ENCODE results near the gene MYO7B.

Gene MYO7B

GRCh38 chr2:127511917-127512316, 23.6 kb upstream of the MYO7B start:
- H2AFZ ChIP-seq (ENCODE audit: low read depth, low read length) = no peak overlapping the region
- H3K9ac ChIP-seq (ENCODE audit: low read depth, low read length) = no peak overlapping the region
- H3K4me3 ChIP-seq (ENCODE audit: low read depth in 1 of 2, low read length in 2 of 2) = no peak overlapping the region
- DNase-seq = no peak
- H3K27me3 ChIP-seq (ENCODE audit: insufficient read depth, low read length, poor library complexity) = no peaks in the 10 kb centered on the region
- peaks cover 85% of the 10 kb centered on the region for H4K20me1 ChIP-seq (ENCODE audit: insufficient read depth, low read length)
- TF ChIP-seq EZH2 (IDR thresholded peaks at IDR 0.05; ENCODE audit: borderline replicate concordance, low read depth, low read length, severe bottlenecking) = no peak
- no peak for TF ChIP-seq CTCF (IDR thresholded peaks at IDR 0.05; ENCODE audit: borderline replicate concordance, extremely low read depth, low read length, poor library complexity, severe bottlenecking)
- H3K27ac ChIP-seq (ENCODE audit: low read length) = no peak overlapping the region
- no peak for ATAC-seq (ENCODE audit: insufficient read depth, low read depth)
- H3K9me3 ChIP-seq (ENCODE audit: insufficient read depth, low read length, severe bottlenecking) = no peaks in the 10 kb centered on the region
- peaks cover 82% of the 10 kb centered on the region for H3K36me3 ChIP-seq (ENCODE audit: insufficient read depth, low read length)
- no peak overlapping the region for H3K4me2 ChIP-seq (ENCODE audit: insufficient read depth, low read length)
- H3K4me1 ChIP-seq (ENCODE audit: insufficient read depth, low read length) = peaks cover 10% of the 10 kb centered on the region
- H3K79me2 ChIP-seq (ENCODE audit: insufficient read depth, low read length) = peaks cover 100% of the 10 kb centered on the region

GRCh38 chr2:127512362-127512761, 23.1 kb upstream of the MYO7B start:
- Histone ChIP-seq H3K9me3 (ENCODE audit: insufficient read depth, low read length, severe bottlenecking) (no peaks in the 10 kb centered on the region), H3K9ac (ENCODE audit: low read depth, low read length) (no peak overlapping the region), H3K27ac (ENCODE audit: low read length) (no peak overlapping the region), H4K20me1 (ENCODE audit: insufficient read depth, low read length) (peaks cover 86% of the 10 kb centered on the region), H3K36me3 (ENCODE audit: insufficient read depth, low read length) (peaks cover 81% of the 10 kb centered on the region), H3K27me3 (ENCODE audit: insufficient read depth, low read length, poor library complexity) (no peaks in the 10 kb centered on the region), H2AFZ (ENCODE audit: low read depth, low read length) (no peak overlapping the region), H3K4me1 (ENCODE audit: insufficient read depth, low read length) (peaks cover 10% of the 10 kb centered on the region), H3K79me2 (ENCODE audit: insufficient read depth, low read length) (peaks cover 100% of the 10 kb centered on the region), H3K4me3 (ENCODE audit: low read depth in 1 of 2, low read length in 2 of 2) (no peak overlapping the region), H3K4me2 (ENCODE audit: insufficient read depth, low read length) (no peak overlapping the region)
- DNase-seq (no peak), ATAC-seq (ENCODE audit: insufficient read depth, low read depth) (no peak)
- TF ChIP-seq CTCF (IDR thresholded peaks at IDR 0.05; ENCODE audit: borderline replicate concordance, extremely low read depth, low read length, poor library complexity, severe bottlenecking) (no peak), EZH2 (IDR thresholded peaks at IDR 0.05; ENCODE audit: borderline replicate concordance, low read depth, low read length, severe bottlenecking) (no peak)

GRCh38 chr2:127514076-127514475, 21.4 kb upstream of the MYO7B start:
- no peaks in the 10 kb centered on the region for H3K27me3 ChIP-seq (ENCODE audit: insufficient read depth, low read length, poor library complexity)
- no peaks in the 10 kb centered on the region for H3K9me3 ChIP-seq (ENCODE audit: insufficient read depth, low read length, severe bottlenecking)
- no peak overlapping the region for H3K9ac ChIP-seq (ENCODE audit: low read depth, low read length)
- H3K36me3 ChIP-seq (ENCODE audit: insufficient read depth, low read length) = peaks cover 83% of the 10 kb centered on the region
- DNase-seq (no peak), ATAC-seq (ENCODE audit: insufficient read depth, low read depth) (no peak)
- peaks cover 100% of the 10 kb centered on the region for H3K79me2 ChIP-seq (ENCODE audit: insufficient read depth, low read length)
- no peak overlapping the region for H2AFZ ChIP-seq (ENCODE audit: low read depth, low read length)
- TF ChIP-seq EZH2 (IDR thresholded peaks at IDR 0.05; ENCODE audit: borderline replicate concordance, low read depth, low read length, severe bottlenecking) (no peak), CTCF (IDR thresholded peaks at IDR 0.05; ENCODE audit: borderline replicate concordance, extremely low read depth, low read length, poor library complexity, severe bottlenecking) (no peak)
- H4K20me1 ChIP-seq (ENCODE audit: insufficient read depth, low read length) = peaks cover 83% of the 10 kb centered on the region
- H3K4me2 ChIP-seq (ENCODE audit: insufficient read depth, low read length) = no peak overlapping the region
- H3K27ac ChIP-seq (ENCODE audit: low read length) = no peak overlapping the region
- H3K4me3 ChIP-seq (ENCODE audit: low read depth in 1 of 2, low read length in 2 of 2) = no peak overlapping the region
- H3K4me1 ChIP-seq (ENCODE audit: insufficient read depth, low read length) = peaks cover 10% of the 10 kb centered on the region

GRCh38 chr2:127514485-127514884, 21.0 kb upstream of the MYO7B start:
- Histone ChIP-seq H3K36me3 (ENCODE audit: insufficient read depth, low read length) (peaks cover 86% of the 10 kb centered on the region), H3K27me3 (ENCODE audit: insufficient read depth, low read length, poor library complexity) (no peaks in the 10 kb centered on the region)

More at GRCh38 chr2:127514485-127514884, 21.0 kb upstream of the MYO7B start:
- H3K79me2 ChIP-seq (ENCODE audit: insufficient read depth, low read length) = peaks cover 100% of the 10 kb centered on the region
- no peak overlapping the region for H3K4me2 ChIP-seq (ENCODE audit: insufficient read depth, low read length)
- H3K4me3 ChIP-seq (ENCODE audit: low read depth in 1 of 2, low read length in 2 of 2) = no peak overlapping the region
- H2AFZ ChIP-seq (ENCODE audit: low read depth, low read length) = no peak overlapping the region
- H4K20me1 ChIP-seq (ENCODE audit: insufficient read depth, low read length) = peaks cover 81% of the 10 kb centered on the region
- no peaks in the 10 kb centered on the region for H3K9me3 ChIP-seq (ENCODE audit: insufficient read depth, low read length, severe bottlenecking)
- H3K4me1 ChIP-seq (ENCODE audit: insufficient read depth, low read length) = peaks cover 10% of the 10 kb centered on the region
- DNase-seq (no peak), ATAC-seq (ENCODE audit: insufficient read depth, low read depth) (no peak; the same call in 2 of the 3 replicates)
- no peak overlapping the region for H3K9ac ChIP-seq (ENCODE audit: low read depth, low read length)
- no peak for TF ChIP-seq CTCF (IDR thresholded peaks at IDR 0.05; ENCODE audit: borderline replicate concordance, extremely low read depth, low read length, poor library complexity, severe bottlenecking)
- no peak for TF ChIP-seq EZH2 (IDR thresholded peaks at IDR 0.05; ENCODE audit: borderline replicate concordance, low read depth, low read length, severe bottlenecking)
- H3K27ac ChIP-seq (ENCODE audit: low read length) = no peak overlapping the region
